Measurements from ENCODE around the gene DDN.

The DDN gene

DNA sequence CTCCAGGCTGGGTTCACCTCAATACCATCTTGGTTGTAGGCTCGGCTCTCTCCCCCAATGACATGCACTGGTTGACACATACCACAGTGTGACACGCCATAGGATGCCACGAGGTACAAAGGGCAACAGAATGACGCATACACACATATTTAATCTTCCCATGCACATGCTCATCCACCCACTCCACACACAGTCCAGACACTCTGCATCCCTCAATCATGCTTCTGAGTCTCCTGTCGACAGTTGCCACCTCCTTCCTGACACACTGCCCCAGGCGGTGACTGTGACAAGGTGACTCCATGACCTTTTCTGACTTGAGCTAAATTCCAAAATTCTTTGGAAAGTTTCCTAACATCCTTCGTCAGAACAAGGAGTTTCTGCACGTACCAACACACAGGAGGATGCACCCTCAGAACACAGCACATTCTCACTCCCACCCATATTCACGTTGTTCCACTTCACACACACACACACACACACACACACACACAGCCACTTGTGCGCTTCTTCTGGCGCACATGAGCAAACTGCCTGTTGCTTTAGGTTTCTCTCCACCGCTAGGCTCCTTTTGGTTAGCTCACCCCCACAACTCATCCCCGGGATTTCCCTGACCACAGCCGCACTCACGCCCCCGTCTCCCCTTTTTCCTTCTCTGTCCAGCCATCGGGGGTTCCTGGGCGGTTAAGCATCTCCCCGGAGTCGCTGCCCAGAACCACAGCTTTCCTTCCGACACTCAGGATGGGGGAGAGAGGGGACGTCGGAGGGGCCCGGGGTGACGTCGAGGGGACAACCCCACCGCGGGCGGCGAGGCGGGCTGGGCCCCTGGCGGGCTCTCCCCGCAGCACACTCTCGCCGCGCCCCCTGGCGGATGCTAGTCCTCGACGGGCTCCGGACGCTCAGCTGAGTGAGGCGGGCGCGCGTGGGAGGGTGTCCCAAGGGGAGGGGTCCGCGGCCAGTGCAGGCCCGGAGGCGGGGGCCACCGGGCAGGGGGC, 21.6 kb downstream of the DDN start:
- Histone ChIP-seq H2BK15ac (ENCODE audit: low read length) (no peak overlapping the region), H3K9me3 (replicated peaks in 1 of 2; ENCODE audit: control insufficient read depth in 2 of 2, insufficient read depth in 1 of 2, low read depth in 1 of 2, low read length in 2 of 2) (peaks cover 0 to 5% of the 10 kb centered on the region in 2 donors), H3K4me3 (ENCODE audit: low read length in 2 of 2) (no peak overlapping the region), H2AFZ (ENCODE audit: low read length) (peak overlapping the region; percentile 73), H3K18ac (ENCODE audit: low read length) (no peak overlapping the region), H2AK5ac (ENCODE audit: low read depth, low read length) (peak overlapping the region; percentile 77), H3K79me1 (ENCODE audit: low read depth, low read length) (no peaks in the 10 kb centered on the region), H4K91ac (ENCODE audit: low read depth, low read length, poor library complexity) (no peak overlapping the region), H3K14ac (ENCODE audit: low read length) (peak overlapping the region; percentile 57), H3K4ac (ENCODE audit: low read length) (no peak overlapping the region), H2BK5ac (ENCODE audit: low read length) (no peak overlapping the region), H3K36me3 (replicated peaks in 1 of 2; ENCODE audit: control insufficient read depth in 2 of 2, insufficient read depth in 2 of 2, low read length in 2 of 2) (no peaks in the 10 kb centered on the region), H3K27ac (replicated peaks; ENCODE audit: low read length) (no peak overlapping the region), H4K8ac (ENCODE audit: low read depth, low read length) (no peak overlapping the region), H3K4me1 (ENCODE audit: control insufficient read depth in 2 of 2, insufficient read depth in 1 of 2, low read depth in 1 of 2, low read length in 2 of 2) (peaks cover 3 to 15% of the 10 kb centered on the region in 2 donors), H3K4me2 (ENCODE audit: insufficient read depth, low read length, poor library complexity, severe bottlenecking) (no peak overlapping the region), H3K27me3 (ENCODE audit: control insufficient read depth in 3 of 3, insufficient read depth in 3 of 3, low read depth in 1 of 3, low read length in 3 of 3) (peaks cover 71 to 99% (median 99%) of the 10 kb centered on the region in 3 experiments), H3K23ac (ENCODE audit: low read depth, low read length, poor library complexity) (peak overlapping the region; percentile 70), H2BK12ac (ENCODE audit: low read length) (no peak overlapping the region), H3K9ac (ENCODE audit: low read depth, low read length, poor library complexity) (peak overlapping the region; percentile 30), H2BK120ac (ENCODE audit: low read depth, low read length) (no peak overlapping the region)
- WGBS, 2 donors (ENCODE audit: extremely low coverage in 2 of 2, insufficient read length in 2 of 2, insufficient replicate concordance in 1 of 2), result no CpG with 5 or more reads among the region's 50 CpGs
- no peak for DNase-seq (ENCODE audit: low spot score)

DNA sequence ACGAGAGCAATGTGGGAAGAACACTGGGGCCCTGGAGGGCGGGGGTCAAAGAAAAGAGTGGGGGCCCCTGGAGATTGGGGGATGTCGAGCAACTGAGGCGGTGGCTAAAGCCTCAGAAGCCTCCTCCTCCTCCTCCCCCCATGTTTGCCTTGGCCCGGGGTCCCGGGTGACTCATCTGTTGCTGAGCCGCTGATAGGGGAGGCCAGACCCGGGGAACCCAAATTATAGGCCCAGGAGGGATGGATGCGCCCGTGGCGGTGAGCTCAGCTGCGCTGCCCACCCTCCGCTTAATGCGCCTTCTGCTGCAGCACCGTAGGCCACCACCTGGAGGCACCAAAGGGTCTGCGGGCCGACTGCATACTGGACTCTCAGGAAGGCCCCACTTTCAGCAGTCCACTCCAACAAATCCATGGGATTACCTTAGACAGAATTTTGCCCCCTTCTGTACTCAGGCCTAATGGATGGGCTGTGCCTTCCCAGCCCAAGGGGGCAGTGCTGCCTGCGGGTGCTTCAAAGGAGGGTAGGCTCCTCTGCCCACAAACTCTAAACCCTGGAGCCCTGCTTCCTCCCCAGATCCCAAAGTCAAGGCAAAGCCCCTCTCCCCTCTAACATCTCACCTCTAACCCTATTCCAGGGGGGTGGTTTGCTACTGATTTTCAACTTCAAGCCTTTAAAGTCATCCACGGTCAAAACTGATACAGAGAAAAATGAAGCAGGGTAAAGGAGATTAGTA, 25.1 kb downstream of the DDN start:
- no peak overlapping the region for H3K4me3 ChIP-seq (ENCODE audit: low read length in 2 of 2)
- H3K9ac ChIP-seq (ENCODE audit: low read depth, low read length, poor library complexity), result no peak overlapping the region
- H3K4me2 ChIP-seq (ENCODE audit: insufficient read depth, low read length, poor library complexity, severe bottlenecking), result no peak overlapping the region
- H3K79me1 ChIP-seq (ENCODE audit: low read depth, low read length), result no peaks in the 10 kb centered on the region
- WGBS, 2 donors (ENCODE audit: extremely low coverage in 2 of 2, insufficient read length in 2 of 2, insufficient replicate concordance in 1 of 2), result no CpG with 5 or more reads among the region's 19 CpGs
- no peak overlapping the region for H2BK5ac ChIP-seq (ENCODE audit: low read length)
- no peak overlapping the region for H2BK120ac ChIP-seq (ENCODE audit: low read depth, low read length)
- H3K18ac ChIP-seq (ENCODE audit: low read length), result no peak overlapping the region
- no peak overlapping the region for H2AK5ac ChIP-seq (ENCODE audit: low read depth, low read length)
- DNase-seq (ENCODE audit: low spot score), result no peak
- no peak overlapping the region for H3K27ac ChIP-seq (replicated peaks; ENCODE audit: low read length)
- H3K9me3 ChIP-seq (replicated peaks in 1 of 2; ENCODE audit: control insufficient read depth in 2 of 2, insufficient read depth in 1 of 2, low read depth in 1 of 2, low read length in 2 of 2), result peaks cover 3 to 4% of the 10 kb centered on the region in 2 donors
- H2BK12ac ChIP-seq (ENCODE audit: low read length), result no peak overlapping the region
- no peak overlapping the region for H3K23ac ChIP-seq (ENCODE audit: low read depth, low read length, poor library complexity)
- H3K14ac ChIP-seq (ENCODE audit: low read length), result no peak overlapping the region
- peak overlapping the region; percentile 35 for H2BK15ac ChIP-seq (ENCODE audit: low read length)
- no peak overlapping the region for H4K91ac ChIP-seq (ENCODE audit: low read depth, low read length, poor library complexity)
- H4K8ac ChIP-seq (ENCODE audit: low read depth, low read length), result no peak overlapping the region
- H2AFZ ChIP-seq (ENCODE audit: low read length), result no peak overlapping the region
- no peak overlapping the region for H3K4ac ChIP-seq (ENCODE audit: low read length)
- H3K36me3 ChIP-seq (replicated peaks in 1 of 2; ENCODE audit: control insufficient read depth in 2 of 2, insufficient read depth in 2 of 2, low read length in 2 of 2), result no peaks in the 10 kb centered on the region
- peaks cover 65 to 99% (median 99%) of the 10 kb centered on the region in 3 experiments for H3K27me3 ChIP-seq (ENCODE audit: control insufficient read depth in 3 of 3, insufficient read depth in 3 of 3, low read depth in 1 of 3, low read length in 3 of 3)
- peaks cover 12 to 21% of the 10 kb centered on the region in 2 donors for H3K4me1 ChIP-seq (ENCODE audit: control insufficient read depth in 2 of 2, insufficient read depth in 1 of 2, low read depth in 1 of 2, low read length in 2 of 2)

DNA sequence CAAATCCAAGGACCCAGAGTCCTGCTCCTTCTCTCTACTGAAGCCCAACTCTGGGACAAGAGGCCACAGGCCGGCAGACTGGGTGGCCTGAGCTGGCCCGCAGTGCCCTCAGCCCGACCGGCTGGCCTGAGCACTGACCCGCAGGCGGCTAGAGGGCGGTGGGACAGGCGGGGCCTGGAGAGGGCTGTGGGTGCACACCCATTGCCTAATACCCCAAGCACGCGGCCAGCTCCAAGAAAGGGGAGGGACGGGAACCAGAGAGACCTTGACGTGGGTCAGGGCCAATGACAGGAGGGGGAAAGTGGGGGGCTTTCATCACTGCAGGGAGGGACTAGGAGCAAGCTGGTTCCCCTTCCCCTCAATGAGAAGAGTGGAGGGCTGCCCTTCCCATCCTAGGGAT, 25.6 kb downstream of the DDN start:
- Histone ChIP-seq H2AFZ (ENCODE audit: low read length) (no peak overlapping the region), H2BK5ac (ENCODE audit: low read length) (no peak overlapping the region), H4K91ac (ENCODE audit: low read depth, low read length, poor library complexity) (no peak overlapping the region), H3K23ac (ENCODE audit: low read depth, low read length, poor library complexity) (no peak overlapping the region), H4K8ac (ENCODE audit: low read depth, low read length) (no peak overlapping the region), H2BK15ac (ENCODE audit: low read length) (peak overlapping the region; percentile 35), H3K9ac (ENCODE audit: low read depth, low read length, poor library complexity) (no peak overlapping the region), H3K14ac (ENCODE audit: low read length) (no peak overlapping the region), H3K18ac (ENCODE audit: low read length) (peak overlapping the region; percentile 32), H3K27me3 (ENCODE audit: control insufficient read depth in 3 of 3, insufficient read depth in 3 of 3, low read depth in 1 of 3, low read length in 3 of 3) (peaks cover 59 to 99% (median 99%) of the 10 kb centered on the region in 3 experiments), H3K79me1 (ENCODE audit: low read depth, low read length) (no peaks in the 10 kb centered on the region), H3K4me2 (ENCODE audit: insufficient read depth, low read length, poor library complexity, severe bottlenecking) (no peak overlapping the region), H3K9me3 (replicated peaks in 1 of 2; ENCODE audit: control insufficient read depth in 2 of 2, insufficient read depth in 1 of 2, low read depth in 1 of 2, low read length in 2 of 2) (peaks cover 3 to 4% of the 10 kb centered on the region in 2 donors), H3K36me3 (replicated peaks in 1 of 2; ENCODE audit: control insufficient read depth in 2 of 2, insufficient read depth in 2 of 2, low read length in 2 of 2) (no peaks in the 10 kb centered on the region), H3K4me1 (ENCODE audit: control insufficient read depth in 2 of 2, insufficient read depth in 1 of 2, low read depth in 1 of 2, low read length in 2 of 2) (peaks cover 9 to 18% of the 10 kb centered on the region in 2 donors), H3K4ac (ENCODE audit: low read length) (no peak overlapping the region), H2BK120ac (ENCODE audit: low read depth, low read length) (no peak overlapping the region), H3K27ac (replicated peaks; ENCODE audit: low read length) (no peak overlapping the region), H2AK5ac (ENCODE audit: low read depth, low read length) (no peak overlapping the region), H2BK12ac (ENCODE audit: low read length) (no peak overlapping the region), H3K4me3 (ENCODE audit: low read length in 2 of 2) (no peak overlapping the region)
- WGBS, 2 donors (ENCODE audit: extremely low coverage in 2 of 2, insufficient read length in 2 of 2, insufficient replicate concordance in 1 of 2), result no CpG with 5 or more reads among the region's 12 CpGs
- DNase-seq (ENCODE audit: low spot score), result no peak

Data from neuronal stem cell (in vitro differentiated cells).